ENCODE results near the gene TMEM255B. TPM values are rescaled to one million over a fixed set of nuclear protein-coding genes. Genes with fewer than 3 reads are reported as not detected.
A peak's percentile ranks its signal among the peaks of the same experiment; 100 is the strongest.

The TMEM255B gene
- total RNA-seq, 1 experiment from 2014 or later = 2.8 TPM

DNA sequence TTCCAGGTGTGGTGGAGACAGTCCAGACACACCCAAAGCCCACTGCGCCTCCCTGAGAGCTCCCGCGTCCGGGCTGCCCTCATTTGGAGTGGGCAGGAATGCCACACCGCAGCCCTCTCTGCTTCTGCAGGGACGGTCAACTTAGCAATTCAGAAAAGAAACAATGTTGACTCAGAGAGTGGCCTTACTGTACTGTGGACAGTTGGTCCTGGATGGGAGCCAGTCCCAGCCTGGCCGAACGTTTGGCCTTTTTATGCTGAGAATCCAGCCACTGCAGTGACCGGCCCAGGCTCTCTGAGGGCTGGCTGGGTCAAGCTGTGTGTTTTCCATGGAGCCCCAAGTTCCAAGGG lies 97.7 kb downstream of the TMEM255B start:
- H3K36me3 Mint-ChIP-seq (ENCODE audit: insufficient read depth in 1 of 3, low read depth in 3 of 3) = peaks cover 1 to 12% (median 10%) of the 10 kb centered on the region in 3 experiments; a peak in 5 of 7 replicates
- H3K9me3 Mint-ChIP-seq = no peaks in the 10 kb centered on the region; a peak in 1 of 5 replicates
- H3K4me3 Mint-ChIP-seq = no peak overlapping the region
- Histone ChIP-seq H3K27ac (ENCODE audit: insufficient read length, low read depth, low read length) (no peak overlapping the region), H3T11ph (ENCODE audit: low read length) (no peak overlapping the region), H2BK120ac (ENCODE audit: low read depth, low read length, poor library complexity, severe bottlenecking) (no peak overlapping the region), H3K4ac (ENCODE audit: low read depth, low read length) (no peak overlapping the region), H3K23me2 (ENCODE audit: insufficient read length, low read depth, low read length, poor library complexity, severe bottlenecking) (no peaks in the 10 kb centered on the region), H3K23ac (ENCODE audit: insufficient read length, low read depth, low read length) (no peak overlapping the region), H3K79me2 (ENCODE audit: insufficient read depth, low read length) (no peaks in the 10 kb centered on the region; the same call in 1 of the 2 replicates), H2AFZ (ENCODE audit: low read length) (no peak overlapping the region), H4K5ac (ENCODE audit: insufficient read length, low read depth, low read length) (no peak overlapping the region), H3K4me2 (ENCODE audit: insufficient read depth, insufficient read length, low read length) (no peak overlapping the region), H3K9ac (ENCODE audit: extremely low read depth, insufficient read length, low read length) (no peak overlapping the region), H2BK15ac (ENCODE audit: low read depth, low read length) (no peak overlapping the region), H4K91ac (ENCODE audit: insufficient read length, low read depth, low read length) (no peak overlapping the region), H3K27me3 (ENCODE audit: insufficient read depth, low read length) (no peaks in the 10 kb centered on the region), H2BK12ac (ENCODE audit: insufficient read length, low read depth, low read length) (no peak overlapping the region), H3K18ac (ENCODE audit: insufficient read length, low read depth, low read length) (no peak overlapping the region), H2AK5ac (ENCODE audit: insufficient read length, low read length) (no peak overlapping the region), H2BK20ac (ENCODE audit: low read depth, low read length, poor library complexity, severe bottlenecking) (no peak overlapping the region), H3K56ac (ENCODE audit: insufficient read length, low read depth, low read length) (no peak overlapping the region), H3K4me1 (ENCODE audit: insufficient read depth, low read length) (peaks cover 14% of the 10 kb centered on the region; the same call in 1 of the 2 replicates), H3K79me1 (ENCODE audit: insufficient read depth, low read depth, low read length, poor library complexity, severe bottlenecking) (no peaks in the 10 kb centered on the region), H4K20me1 (ENCODE audit: control insufficient read depth, insufficient read depth, insufficient read length) (peaks cover 2% of the 10 kb centered on the region), H4K8ac (replicated peaks; ENCODE audit: insufficient read length, low read depth, low read length) (no peak overlapping the region), H3K14ac (ENCODE audit: insufficient read depth, low read length) (no peak overlapping the region), H2BK5ac (ENCODE audit: insufficient read length, low read length) (no peak overlapping the region), H3K9me3 (ENCODE audit: control insufficient read depth, low read depth, low read length) (no peaks in the 10 kb centered on the region)
- peak overlapping the region in 1 of 3 experiments; percentile 79; a peak in 2 of 7 replicates for H3K27ac Mint-ChIP-seq
- TF ChIP-seq, protein P1, sequence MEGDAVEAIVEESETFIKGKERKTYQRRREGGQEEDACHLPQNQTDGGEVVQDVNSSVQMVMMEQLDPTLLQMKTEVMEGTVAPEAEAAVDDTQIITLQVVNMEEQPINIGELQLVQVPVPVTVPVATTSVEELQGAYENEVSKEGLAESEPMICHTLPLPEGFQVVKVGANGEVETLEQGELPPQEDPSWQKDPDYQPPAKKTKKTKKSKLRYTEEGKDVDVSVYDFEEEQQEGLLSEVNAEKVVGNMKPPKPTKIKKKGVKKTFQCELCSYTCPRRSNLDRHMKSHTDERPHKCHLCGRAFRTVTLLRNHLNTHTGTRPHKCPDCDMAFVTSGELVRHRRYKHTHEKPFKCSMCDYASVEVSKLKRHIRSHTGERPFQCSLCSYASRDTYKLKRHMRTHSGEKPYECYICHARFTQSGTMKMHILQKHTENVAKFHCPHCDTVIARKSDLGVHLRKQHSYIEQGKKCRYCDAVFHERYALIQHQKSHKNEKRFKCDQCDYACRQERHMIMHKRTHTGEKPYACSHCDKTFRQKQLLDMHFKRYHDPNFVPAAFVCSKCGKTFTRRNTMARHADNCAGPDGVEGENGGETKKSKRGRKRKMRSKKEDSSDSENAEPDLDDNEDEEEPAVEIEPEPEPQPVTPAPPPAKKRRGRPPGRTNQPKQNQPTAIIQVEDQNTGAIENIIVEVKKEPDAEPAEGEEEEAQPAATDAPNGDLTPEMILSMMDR (conservative IDR thresholded peaks at IDR 0.05) = no peak
- peaks cover 46 to 62% of the 10 kb centered on the region in 2 experiments for H3K4me1 Mint-ChIP-seq
- DNase-seq = peak; percentile 20
- H3K27me3 Mint-ChIP-seq (ENCODE audit: low read depth) = peaks cover 2% of the 10 kb centered on the region
- no CpG with 5 or more reads among the region's 9 CpGs for WGBS (ENCODE audit: extremely low coverage, insufficient read length, low lambda C conversion rate)

Data from H9 (cell line).